A673 (cell line): ENCODE data around the gene SDHAF3. TPM values are rescaled to one million over a fixed set of nuclear protein-coding genes. Genes with fewer than 3 reads are reported as not detected.

ENCODE experiments used
- BruUV-seq: library from RNA; stranded (reverse); fragments of 400-500 nt; replicated peaks from 2 replicates; lab custom pipeline; 2021; lab: Mats Ljungman, UMichigan
- CTCF ChIA-PET: fragments of 300-600 bp; sonication (Branson Sonifier 250); formaldehyde crosslinking; loops from one replicate; lab custom pipeline; 2022; ENCODE audit warnings: antibody characterized with exemption; lab: Charles Lee
- POLR2A ChIA-PET: fragments of 300-600 bp; sonication (Branson Sonifier 250); formaldehyde crosslinking; loops from one replicate; lab custom pipeline; 2022; ENCODE audit warnings: antibody characterized with exemption; ENCODE audit not compliant: low non-redundant PET; lab: Charles Lee
- DNase-seq: peaks from one replicate; pipeline ENCODE4 v3.0.0-alpha.2; 2015; ENCODE audit warnings: low spot score
- H3K27ac ChIP-seq: fragments of 200-600 bp; sonication (generic); 2 replicates; pipeline ENCODE4 v1.5.1; 2016; ENCODE audit warnings: mixed run types, low read depth, mild to moderate bottlenecking, mixed read lengths, antibody characterized with exemption, low read length; ENCODE audit not compliant: poor library complexity, severe bottlenecking
- H3K27me3 ChIP-seq: fragments of 200-600 bp; sonication (generic); replicated peaks from 2 replicates; pipeline ENCODE4 v1.6.1; 2017; ENCODE audit warnings: mixed run types, low read depth, mild to moderate bottlenecking, mixed read lengths, antibody characterized with exemption, low read length; ENCODE audit not compliant: insufficient read depth, poor library complexity
- H3K36me3 ChIP-seq: fragments of 200-600 bp; sonication (generic); 2 replicates; pipeline ENCODE4 v1.6.1; 2016; ENCODE audit warnings: mixed run types, mild to moderate bottlenecking, mixed read lengths, antibody characterized with exemption, low read length; ENCODE audit not compliant: insufficient read depth, poor library complexity, severe bottlenecking
- H3K4me1 ChIP-seq: fragments of 200-600 bp; sonication (generic); 2 replicates; pipeline ENCODE4 v1.6.1; 2017; ENCODE audit warnings: mixed run types, mild to moderate bottlenecking, mixed read lengths, antibody characterized with exemption, low read length; ENCODE audit not compliant: insufficient read depth, poor library complexity, severe bottlenecking
- H3K4me3 ChIP-seq: fragments of 200-600 bp; sonication (generic); 2 replicates; pipeline ENCODE4 v1.5.1; 2016; ENCODE audit warnings: low read depth, mixed run types, mild to moderate bottlenecking, mixed read lengths, low read length; ENCODE audit not compliant: poor library complexity, severe bottlenecking
- H3K9me3 ChIP-seq: fragments of 200-600 bp; sonication (generic); 2 replicates; pipeline ENCODE4 v1.6.1; 2016; ENCODE audit warnings: mixed run types, low read depth, mild to moderate bottlenecking, mixed read lengths, antibody characterized with exemption, low read length; ENCODE audit not compliant: poor library complexity, severe bottlenecking
- CTCF ChIP-seq: fragments of 300-800, 200-600 bp; sonication (generic); conservative IDR thresholded peaks from 2 replicates; pipeline ENCODE4 v1.5.1; 2017; ENCODE audit warnings: low read depth, mild to moderate bottlenecking, antibody characterized with exemption, low read length, moderate library complexity, mixed read lengths
- EZH2 ChIP-seq: fragments of 200-600 bp; sonication (generic); IDR thresholded peaks from 2 replicates; pipeline ENCODE4 v1.6.1; 2017; ENCODE audit warnings: borderline replicate concordance, low read depth, mild to moderate bottlenecking, mixed read lengths, antibody characterized with exemption, low read length; ENCODE audit not compliant: poor library complexity, severe bottlenecking
- intact Hi-C: fragments of 100-400 bp; cut with micrococcal nuclease; formaldehyde crosslinking; loops from one replicate; pipeline ENCODE4 v1.10.0; 2022; ENCODE audit not compliant: unreplicated experiment
- total RNA-seq: library from RNA; stranded (reverse); gene quantifications from 2 replicates; pipeline ENCODE4 v1.2.3, GENCODE V29; 2021

The SDHAF3 gene
- total RNA-seq, 1 experiment from 2014 or later = 29.7 TPM

DNA sequence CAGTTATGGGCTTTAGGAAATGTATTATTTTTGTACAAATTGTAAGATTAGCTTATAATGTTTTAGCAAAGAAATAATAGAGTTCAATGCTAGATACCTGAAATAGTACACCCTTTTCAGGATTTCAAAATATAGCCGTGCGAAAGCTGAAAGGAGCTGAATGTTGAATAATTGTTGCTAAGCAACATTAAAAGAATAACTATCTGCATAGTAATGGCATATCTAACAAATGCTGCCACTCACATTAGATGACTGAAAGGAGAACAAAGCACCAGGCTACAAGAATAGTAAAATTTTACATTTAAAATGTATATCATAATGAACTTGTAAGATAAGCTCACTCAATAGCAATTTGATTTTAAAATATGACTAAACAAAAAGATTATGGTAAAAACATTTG lies 82.5 kb downstream of the SDHAF3 start:
- CTCF ChIA-PET = no interaction called here
- H3K27me3 ChIP-seq = no peaks in the 10 kb centered on the region
- intact Hi-C loops = no loop called here

GRCh38 chr7:97203957-97204356 lies 86.5 kb downstream of the SDHAF3 start:
- ChIA-PET POLR2A (no interaction called here), CTCF (no interaction called here)
- Histone ChIP-seq H3K36me3 (no peaks in the 10 kb centered on the region), H3K27me3 (no peaks in the 10 kb centered on the region), H3K9me3 (no peaks in the 10 kb centered on the region), H3K4me1 (no peaks in the 10 kb centered on the region), H3K27ac (no peak overlapping the region), H3K4me3 (no peak overlapping the region)
- no TSS peak for BruUV-seq
- no peak for TF ChIP-seq EZH2
- no peak for TF ChIP-seq CTCF
- DNase-seq = no peak
- intact Hi-C loops = no loop called here

More for the DNA sequence above, 82.5 kb downstream of the SDHAF3 start:
- BruUV-seq = no TSS peak
- H3K9me3 ChIP-seq = no peaks in the 10 kb centered on the region
- no peak for DNase-seq
- no peaks in the 10 kb centered on the region for H3K4me1 ChIP-seq
- no peaks in the 10 kb centered on the region for H3K36me3 ChIP-seq
- POLR2A ChIA-PET = no interaction called here
- H3K27ac ChIP-seq = no peak overlapping the region
- no peak overlapping the region for H3K4me3 ChIP-seq
- no peak for TF ChIP-seq EZH2
- no peak for TF ChIP-seq CTCF

- POLR2A ChIA-PET = interaction anchor here (0.6 kb wide), 1 partner anchor 279 kb away, joined by 3 read pairs; no protein-coding TSS in a partner anchor
- H3K4me3 ChIP-seq = no peak overlapping the region
- BruUV-seq = no TSS peak
- H3K36me3 ChIP-seq = no peaks in the 10 kb centered on the region
- no peak overlapping the region for H3K27ac ChIP-seq
- H3K9me3 ChIP-seq = no peaks in the 10 kb centered on the region
- CTCF ChIA-PET = no interaction called here
- TF ChIP-seq EZH2 = no peak
- no peak for TF ChIP-seq CTCF
- DNase-seq = no peak
- H3K4me1 ChIP-seq = no peaks in the 10 kb centered on the region
- no peaks in the 10 kb centered on the region for H3K27me3 ChIP-seq
- intact Hi-C loops = no loop called here
Observed at GRCh38 chr7:97204821-97205220, 87.3 kb downstream of the SDHAF3 start.
